ENCODE data around the gene TET3. TPM values are rescaled to one million over a fixed set of nuclear protein-coding genes. Genes with fewer than 3 reads are reported as not detected.

The TET3 gene
- total and polyA plus RNA-seq, 2 donors (not counting 3 experiments of a cell fraction or from before 2014, with no cell fraction given): 3.4 to 15.6 TPM

- TF ChIP-seq GATA2 (IDR thresholded peaks at IDR 0.05; ENCODE audit: insufficient read depth, insufficient read length, low read depth, low read length): no peak
- TF ChIP-seq, protein P1, sequence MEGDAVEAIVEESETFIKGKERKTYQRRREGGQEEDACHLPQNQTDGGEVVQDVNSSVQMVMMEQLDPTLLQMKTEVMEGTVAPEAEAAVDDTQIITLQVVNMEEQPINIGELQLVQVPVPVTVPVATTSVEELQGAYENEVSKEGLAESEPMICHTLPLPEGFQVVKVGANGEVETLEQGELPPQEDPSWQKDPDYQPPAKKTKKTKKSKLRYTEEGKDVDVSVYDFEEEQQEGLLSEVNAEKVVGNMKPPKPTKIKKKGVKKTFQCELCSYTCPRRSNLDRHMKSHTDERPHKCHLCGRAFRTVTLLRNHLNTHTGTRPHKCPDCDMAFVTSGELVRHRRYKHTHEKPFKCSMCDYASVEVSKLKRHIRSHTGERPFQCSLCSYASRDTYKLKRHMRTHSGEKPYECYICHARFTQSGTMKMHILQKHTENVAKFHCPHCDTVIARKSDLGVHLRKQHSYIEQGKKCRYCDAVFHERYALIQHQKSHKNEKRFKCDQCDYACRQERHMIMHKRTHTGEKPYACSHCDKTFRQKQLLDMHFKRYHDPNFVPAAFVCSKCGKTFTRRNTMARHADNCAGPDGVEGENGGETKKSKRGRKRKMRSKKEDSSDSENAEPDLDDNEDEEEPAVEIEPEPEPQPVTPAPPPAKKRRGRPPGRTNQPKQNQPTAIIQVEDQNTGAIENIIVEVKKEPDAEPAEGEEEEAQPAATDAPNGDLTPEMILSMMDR (IDR thresholded peaks at IDR 0.05; ENCODE audit: extremely low read depth in 1 of 2, insufficient read depth in 1 of 2, low read depth in 1 of 2, low read length in 2 of 2): no peak
- TF ChIP-seq FOS (IDR thresholded peaks at IDR 0.05; ENCODE audit: borderline replicate concordance, insufficient read depth, low read length): no peak
- TF ChIP-seq EZH2 (IDR thresholded peaks at IDR 0.05; ENCODE audit: borderline replicate concordance, low read depth, low read length, severe bottlenecking): no peak
- no peak for TF ChIP-seq MYC (IDR thresholded peaks at IDR 0.05; ENCODE audit: low read depth, low read length)
- no peak for TF ChIP-seq MAX (IDR thresholded peaks at IDR 0.05; ENCODE audit: insufficient read depth, insufficient read length)
- no peak for TF ChIP-seq JUN (IDR thresholded peaks at IDR 0.05; ENCODE audit: borderline replicate concordance, insufficient read depth, insufficient read length, low read depth)
- no peak for TF ChIP-seq POLR2AphosphoS5 (IDR thresholded peaks at IDR 0.05; ENCODE audit: insufficient read depth, low read depth, low read length)
- no peak for TF ChIP-seq POLR2A (IDR thresholded peaks at IDR 0.05; ENCODE audit: low read depth, low read length)
- no peaks in the 10 kb centered on the region for H4K20me1 ChIP-seq (replicated peaks; ENCODE audit: control insufficient read depth, extremely low read depth, insufficient read depth, low read length)
- dilution Hi-C loops (cut with MboI; ENCODE audit: extremely low pct_ligation_motif_present, low sequenced_read_pairs): no loop called here
- ChIA-PET CTCF (interaction anchor here (1.4 to 3.1 kb wide), 2 partner anchors 13 to 146 kb away, joined by 3 to 15 read pairs; no protein-coding TSS in a partner anchor), POLR2A (interaction anchor here (0.5 kb wide), 1 partner anchor 30 kb away, joined by 3 read pairs; no protein-coding TSS in a partner anchor)
- intact Hi-C loops (cut with micrococcal nuclease): loop anchor here (5.0 kb wide), 1 partner anchor 107 kb away; no protein-coding TSS in a partner anchor
- DNase-seq (ENCODE audit: low read depth, low spot score) (no peak), FAIRE-seq (no peak)
- H3K36me3 ChIP-seq (ENCODE audit: control insufficient read depth in 2 of 2, extremely low read depth in 1 of 2, insufficient read depth in 2 of 2, low read length in 2 of 2): no peaks in the 10 kb centered on the region
- peaks cover 15% of the 10 kb centered on the region for H3K79me2 ChIP-seq (ENCODE audit: control insufficient read depth, insufficient read depth, low read length)
- H3K4me2 ChIP-seq (ENCODE audit: insufficient read depth, low read length): no peak overlapping the region
- no peak overlapping the region for H3K27ac ChIP-seq (ENCODE audit: insufficient read depth, low read depth, low read length)
- H3K9me3 ChIP-seq (replicated peaks; ENCODE audit: control insufficient read depth, insufficient read depth, low read length): no peaks in the 10 kb centered on the region
- no peak overlapping the region for H3K4me3 ChIP-seq (replicated peaks in 1 of 3; ENCODE audit: insufficient read depth in 1 of 3, low read depth in 1 of 3, low read length in 3 of 3)
- BruUV-seq (replicated peaks): no TSS peak
- H3K9me1 ChIP-seq (replicated peaks; ENCODE audit: control insufficient read depth, extremely low read depth, insufficient read depth, low read length): no peaks in the 10 kb centered on the region
- H3K9ac ChIP-seq (replicated peaks; ENCODE audit: extremely low read depth, insufficient read depth, low read length): no peak overlapping the region
- H3K27me3 ChIP-seq (ENCODE audit: control insufficient read depth in 2 of 2, insufficient read depth in 2 of 2, low read length in 2 of 2): no peaks in the 10 kb centered on the region
- H2AFZ ChIP-seq (ENCODE audit: low read depth, low read length): no peak overlapping the region
- H3K4me1 ChIP-seq (ENCODE audit: control insufficient read depth, extremely low read depth, insufficient read depth, low read length): peaks cover 9% of the 10 kb centered on the region
Observed at GRCh38 chr2:74000666-74001065, 16.0 kb downstream of the TET3 start.

Data from endothelial cell of umbilical vein (primary cell).